GM18507 (cell line): ENCODE measurements around the gene EPAS1.

Experiments used
- DNase-seq: peaks from one replicate; pipeline ENCODE4 v3.0.0; 2011; ENCODE audit warnings: low read depth; ENCODE audit not compliant: insufficient read length; ENCODE audit errors: extremely low spot score
- FAIRE-seq: peaks from 2 replicates; lab custom pipeline; 2011; peaks lifted over from hg19 to GRCh38; lab: Jason Lieb, UNC

EPAS1 gene

DNA sequence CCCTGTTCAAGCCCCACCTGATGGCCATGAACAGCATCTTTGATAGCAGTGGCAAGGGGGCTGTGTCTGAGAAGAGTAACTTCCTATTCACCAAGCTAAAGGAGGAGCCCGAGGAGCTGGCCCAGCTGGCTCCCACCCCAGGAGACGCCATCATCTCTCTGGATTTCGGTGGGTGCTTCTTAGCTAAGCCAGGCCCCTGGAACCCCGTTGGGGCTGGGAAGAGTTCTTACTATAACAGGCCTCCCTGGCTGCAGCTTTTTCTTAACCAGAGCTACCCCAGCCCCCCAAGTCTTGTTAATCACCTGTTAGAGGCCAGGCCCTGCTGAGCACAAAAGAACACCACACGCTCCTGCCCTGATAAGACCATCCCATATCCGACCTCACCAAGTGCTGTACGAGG is 79.4 kb downstream of the EPAS1 start:
- DNase-seq (no peak), FAIRE-seq (no peak)

DNA sequence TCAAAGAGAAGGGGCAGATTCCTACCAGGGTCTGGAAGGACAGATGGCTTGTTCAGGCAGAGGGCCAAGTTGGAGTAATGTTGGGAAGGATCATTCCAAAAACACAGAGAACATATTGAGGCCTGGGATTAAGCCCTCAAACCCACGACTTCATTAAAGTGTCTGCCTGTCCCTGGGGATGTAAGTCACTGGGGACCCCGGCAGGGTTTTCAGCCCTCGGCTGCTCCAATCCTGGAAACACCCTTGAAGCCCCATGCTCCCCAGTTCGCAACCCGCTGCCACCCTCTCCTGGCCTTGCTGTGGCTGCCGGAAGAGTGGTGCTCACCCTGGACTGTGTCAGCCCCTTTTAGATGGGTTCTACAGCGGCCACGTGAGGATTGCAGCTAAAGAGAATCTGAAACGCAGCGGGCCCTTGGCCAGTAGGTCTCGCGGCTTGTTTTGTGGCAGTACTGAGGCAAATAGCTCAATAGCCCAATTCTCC is 79.9 kb downstream of the EPAS1 start:
- no peak for FAIRE-seq
- no peak for DNase-seq

DNA sequence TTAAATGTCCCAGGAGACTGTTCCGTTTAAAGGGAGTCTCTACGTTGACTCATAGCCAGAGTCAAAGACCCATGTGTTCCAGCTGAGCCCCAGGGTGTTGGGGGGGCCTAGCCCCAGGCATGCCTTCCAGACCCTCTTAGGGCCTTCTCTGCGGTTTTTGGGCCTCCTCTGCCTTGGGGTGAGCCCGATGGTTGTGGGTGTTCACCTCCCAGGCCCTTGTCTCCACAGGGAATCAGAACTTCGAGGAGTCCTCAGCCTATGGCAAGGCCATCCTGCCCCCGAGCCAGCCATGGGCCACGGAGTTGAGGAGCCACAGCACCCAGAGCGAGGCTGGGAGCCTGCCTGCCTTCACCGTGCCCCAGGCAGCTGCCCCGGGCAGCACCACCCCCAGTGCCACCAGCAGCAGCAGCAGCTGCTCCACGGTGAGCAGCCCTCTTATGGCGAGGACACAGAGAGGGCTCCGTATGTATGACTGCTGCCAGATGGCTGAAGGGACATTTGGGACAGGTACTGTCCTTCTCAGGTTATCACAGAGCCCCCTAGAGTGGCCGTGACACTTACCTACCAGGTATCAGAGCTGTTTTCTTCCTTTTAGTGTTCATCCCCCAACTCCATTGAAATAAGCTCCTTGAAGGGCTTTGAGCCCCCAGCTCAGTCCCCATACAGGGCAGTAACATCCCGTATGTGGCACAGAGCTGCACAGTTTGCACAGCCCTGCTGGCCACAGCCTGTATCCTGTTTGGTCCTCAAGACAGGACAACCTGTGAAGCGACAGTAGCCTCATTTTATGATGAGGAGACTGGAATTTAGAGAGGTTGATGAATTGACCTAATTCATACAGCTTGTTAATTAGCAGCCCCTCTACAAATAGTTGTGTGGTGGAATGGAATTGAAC is 80.7 kb downstream of the EPAS1 start:
- FAIRE-seq: no peak
- no peak for DNase-seq

DNA sequence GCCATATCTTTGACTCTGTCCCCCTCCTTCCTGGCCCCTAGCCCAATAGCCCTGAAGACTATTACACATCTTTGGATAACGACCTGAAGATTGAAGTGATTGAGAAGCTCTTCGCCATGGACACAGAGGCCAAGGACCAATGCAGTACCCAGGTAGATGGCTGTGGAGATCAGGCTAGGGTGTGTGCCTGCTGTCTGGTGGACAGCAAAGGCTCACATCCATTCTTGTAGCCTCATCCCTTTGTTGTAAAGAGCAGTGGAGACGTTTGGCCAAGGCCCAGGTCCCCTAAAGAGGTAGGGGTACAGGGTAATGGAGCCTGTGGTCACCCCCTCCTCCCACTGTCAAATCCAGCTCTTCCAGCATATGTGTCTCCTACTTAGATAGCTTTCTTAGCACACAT is 81.4 kb downstream of the EPAS1 start:
- FAIRE-seq: no peak
- no peak for DNase-seq

DNA sequence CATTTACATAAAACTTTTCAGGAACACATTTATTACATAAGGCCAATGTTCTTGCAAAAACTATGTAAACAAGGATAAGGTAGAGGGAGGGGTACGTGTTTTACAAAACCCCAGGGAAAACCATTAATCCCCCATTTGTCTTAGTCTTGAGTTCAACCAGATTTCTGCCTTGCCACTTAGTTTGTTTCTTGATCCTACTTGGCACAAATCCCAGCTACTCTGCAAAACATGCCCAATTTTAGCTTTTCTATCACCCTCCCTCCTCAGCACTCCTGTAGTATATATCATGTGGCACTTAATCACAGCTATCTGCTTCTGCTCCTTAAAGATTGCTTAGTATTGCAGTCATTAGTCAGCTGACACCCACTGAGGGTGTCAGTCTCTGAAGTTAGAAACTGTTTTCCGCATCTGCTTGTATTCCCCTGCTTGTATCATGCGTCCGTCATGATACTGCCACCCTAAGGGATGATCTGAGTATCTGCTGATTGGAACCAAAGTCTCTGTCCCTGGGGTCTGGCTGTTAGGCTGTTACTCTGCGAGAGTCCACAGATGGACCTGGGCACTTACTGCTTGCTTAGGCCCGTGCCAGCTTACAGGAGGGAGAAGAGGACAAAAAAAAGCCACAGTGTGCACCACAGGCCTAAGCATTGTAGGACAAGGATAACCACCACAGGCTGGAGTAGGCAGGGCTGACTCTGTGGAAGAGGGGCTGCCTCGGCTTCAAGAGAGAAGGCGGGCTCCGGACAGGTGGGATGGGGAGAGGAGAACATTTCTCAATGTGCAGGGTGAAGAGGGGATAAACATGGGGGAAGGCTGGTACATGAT is 82.2 kb downstream of the EPAS1 start:
- no peak for DNase-seq
- FAIRE-seq: no peak

DNA sequence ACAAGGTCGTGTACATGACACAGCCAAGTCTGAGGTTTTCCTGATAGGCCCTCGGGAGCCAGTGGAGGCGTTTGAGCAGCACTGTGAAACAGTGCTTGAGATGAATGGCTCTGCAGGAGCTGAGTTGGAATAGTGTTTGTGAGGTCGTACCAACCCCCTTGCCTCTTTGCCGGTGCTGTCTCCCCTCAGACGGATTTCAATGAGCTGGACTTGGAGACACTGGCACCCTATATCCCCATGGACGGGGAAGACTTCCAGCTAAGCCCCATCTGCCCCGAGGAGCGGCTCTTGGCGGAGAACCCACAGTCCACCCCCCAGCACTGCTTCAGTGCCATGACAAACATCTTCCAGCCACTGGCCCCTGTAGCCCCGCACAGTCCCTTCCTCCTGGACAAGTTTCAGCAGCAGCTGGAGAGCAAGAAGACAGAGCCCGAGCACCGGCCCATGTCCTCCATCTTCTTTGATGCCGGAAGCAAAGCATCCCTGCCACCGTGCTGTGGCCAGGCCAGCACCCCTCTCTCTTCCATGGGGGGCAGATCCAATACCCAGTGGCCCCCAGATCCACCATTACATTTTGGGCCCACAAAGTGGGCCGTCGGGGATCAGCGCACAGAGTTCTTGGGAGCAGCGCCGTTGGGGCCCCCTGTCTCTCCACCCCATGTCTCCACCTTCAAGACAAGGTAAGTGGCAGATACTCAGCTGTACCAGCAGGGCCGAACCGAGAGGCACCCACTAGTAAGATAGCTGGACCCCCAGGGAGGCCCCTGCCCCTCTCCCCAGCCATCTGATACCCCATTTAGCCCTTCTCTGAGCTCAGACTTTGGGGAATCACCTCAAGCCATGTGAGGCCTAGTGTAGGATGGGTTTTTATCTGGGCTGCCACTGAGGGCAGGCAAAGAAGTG is 83.1 kb downstream of the EPAS1 start:
- FAIRE-seq (no peak), DNase-seq (no peak)

DNA sequence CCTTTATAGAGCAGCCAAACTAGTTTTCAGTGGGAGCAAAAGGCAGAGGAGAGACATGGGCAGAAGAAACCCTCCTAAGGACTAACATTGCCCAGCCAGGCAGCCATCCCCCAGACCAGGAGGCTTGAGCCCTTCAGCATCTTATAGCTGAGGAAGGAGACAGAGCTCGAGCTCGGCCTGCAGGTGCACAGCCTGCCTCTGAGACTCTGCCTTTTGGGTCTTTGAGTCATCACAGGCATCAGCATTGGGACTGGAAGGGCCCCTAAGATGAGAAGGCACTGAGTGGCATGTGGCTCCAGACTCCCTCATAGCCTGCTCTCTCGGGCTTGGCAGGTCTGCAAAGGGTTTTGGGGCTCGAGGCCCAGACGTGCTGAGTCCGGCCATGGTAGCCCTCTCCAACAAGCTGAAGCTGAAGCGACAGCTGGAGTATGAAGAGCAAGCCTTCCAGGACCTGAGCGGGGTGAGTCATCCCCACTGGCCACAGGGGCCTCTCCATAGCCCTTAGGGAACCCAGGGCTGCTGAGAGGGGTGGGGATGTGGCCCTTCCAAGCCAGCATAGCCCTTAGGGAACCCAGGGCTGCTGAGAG is 84.1 kb downstream of the EPAS1 start:
- FAIRE-seq (no peak), DNase-seq (no peak)

DNA sequence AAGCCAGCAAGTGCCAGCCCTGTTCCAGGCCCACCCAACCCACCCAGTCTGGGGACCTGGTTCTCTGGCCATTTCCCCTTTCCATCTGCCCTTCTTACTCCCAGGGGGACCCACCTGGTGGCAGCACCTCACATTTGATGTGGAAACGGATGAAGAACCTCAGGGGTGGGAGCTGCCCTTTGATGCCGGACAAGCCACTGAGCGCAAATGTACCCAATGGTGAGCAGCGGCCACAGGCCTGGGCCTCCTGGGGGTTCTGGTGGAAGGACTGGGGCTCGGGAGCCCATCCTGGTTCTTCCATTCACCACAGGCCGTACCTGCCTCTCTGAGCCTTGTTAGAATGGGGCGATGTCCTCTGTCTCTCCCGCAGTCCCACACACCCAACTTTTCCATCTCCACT is 84.7 kb downstream of the EPAS1 start:
- FAIRE-seq: no peak
- DNase-seq: no peak

DNA sequence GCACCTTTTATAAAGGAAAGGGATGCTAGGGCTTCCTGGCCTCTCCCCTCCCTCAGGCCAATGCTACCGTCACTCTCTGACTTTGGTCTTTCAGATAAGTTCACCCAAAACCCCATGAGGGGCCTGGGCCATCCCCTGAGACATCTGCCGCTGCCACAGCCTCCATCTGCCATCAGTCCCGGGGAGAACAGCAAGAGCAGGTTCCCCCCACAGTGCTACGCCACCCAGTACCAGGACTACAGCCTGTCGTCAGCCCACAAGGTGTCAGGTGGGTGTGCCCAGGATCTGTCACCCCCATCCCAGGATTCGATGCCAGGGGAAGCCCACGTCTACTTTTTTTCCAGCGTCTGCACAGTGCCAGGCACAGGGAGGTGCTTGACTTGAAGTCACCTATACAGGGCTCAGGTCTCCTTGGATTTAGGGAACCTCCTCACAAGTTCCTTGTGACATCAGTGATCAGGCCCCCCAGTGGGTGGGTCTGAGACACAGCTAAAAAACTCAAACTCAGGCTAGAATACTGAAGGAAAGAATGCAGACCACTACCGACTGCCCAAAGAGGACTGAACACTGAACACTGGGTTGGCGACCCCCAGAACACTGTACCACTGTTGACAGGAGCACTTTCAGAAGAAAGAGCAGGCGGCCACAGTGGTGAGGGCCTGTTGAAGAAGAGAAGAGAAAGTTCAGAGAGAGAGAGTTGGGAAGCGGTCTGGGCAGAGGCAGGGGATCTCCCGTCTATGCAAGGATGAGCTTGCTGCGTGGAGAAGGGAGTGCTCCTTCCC is 85.3 kb downstream of the EPAS1 start:
- no peak for FAIRE-seq
- DNase-seq: no peak

DNA sequence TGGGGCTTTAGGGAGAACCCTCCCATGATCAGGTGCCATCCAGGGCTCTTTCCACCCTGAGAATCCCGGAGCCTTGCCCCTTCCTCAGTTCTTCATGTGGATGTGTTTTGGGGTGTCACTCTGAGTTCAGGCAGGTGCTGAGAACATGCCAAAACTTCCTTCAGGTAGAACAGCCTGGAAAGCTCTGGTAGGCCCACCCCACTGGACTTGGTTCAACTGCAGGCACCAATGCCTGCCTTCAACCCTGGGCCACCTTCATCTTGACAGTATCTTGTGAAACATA is 85.8 kb downstream of the EPAS1 start:
- DNase-seq: no peak
- FAIRE-seq: no peak

DNA sequence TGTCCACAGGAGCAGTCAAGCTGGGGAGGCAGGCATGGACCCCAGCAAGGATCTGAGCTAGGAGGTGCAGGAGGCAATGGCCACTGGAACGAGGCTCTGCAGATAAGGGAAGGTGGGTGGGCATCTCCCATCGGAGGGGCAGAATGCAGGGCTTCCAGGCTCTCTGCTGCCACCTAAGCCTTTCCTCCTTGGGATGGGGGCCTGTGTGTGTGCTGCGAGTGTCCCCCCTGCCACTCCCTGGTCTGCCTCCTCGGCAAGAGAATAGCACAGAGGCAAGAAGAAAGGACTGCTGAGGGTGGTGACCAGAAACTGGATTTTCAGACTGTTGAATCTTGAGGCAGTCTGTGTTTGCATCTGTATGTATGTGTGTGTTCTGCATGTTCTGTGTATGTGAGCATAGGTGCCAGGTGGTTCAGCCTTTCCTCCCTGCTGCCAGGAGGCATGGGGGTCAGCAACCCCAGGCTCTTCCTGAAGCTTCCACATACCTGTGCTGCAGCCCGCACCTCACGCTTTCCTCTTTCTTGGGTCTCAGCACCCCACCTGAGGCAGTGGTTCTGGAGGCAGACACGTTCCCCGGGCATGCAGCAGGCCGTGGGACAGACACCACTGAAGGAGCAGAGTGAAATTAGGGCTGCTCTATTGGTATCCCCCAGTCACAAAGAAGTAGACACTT is 86.7 kb downstream of the EPAS1 start:
- FAIRE-seq (no peak), DNase-seq (no peak)

DNA sequence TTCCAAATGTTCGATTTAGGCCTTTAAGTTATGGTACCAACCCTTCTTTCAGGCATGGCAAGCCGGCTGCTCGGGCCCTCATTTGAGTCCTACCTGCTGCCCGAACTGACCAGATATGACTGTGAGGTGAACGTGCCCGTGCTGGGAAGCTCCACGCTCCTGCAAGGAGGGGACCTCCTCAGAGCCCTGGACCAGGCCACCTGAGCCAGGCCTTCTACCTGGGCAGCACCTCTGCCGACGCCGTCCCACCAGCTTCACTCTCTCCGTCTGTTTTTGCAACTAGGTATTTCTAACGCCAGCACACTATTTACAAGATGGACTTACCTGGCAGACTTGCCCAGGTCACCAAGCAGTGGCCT is 87.2 kb downstream of the EPAS1 start:
- FAIRE-seq (no peak), DNase-seq (no peak)

DNA sequence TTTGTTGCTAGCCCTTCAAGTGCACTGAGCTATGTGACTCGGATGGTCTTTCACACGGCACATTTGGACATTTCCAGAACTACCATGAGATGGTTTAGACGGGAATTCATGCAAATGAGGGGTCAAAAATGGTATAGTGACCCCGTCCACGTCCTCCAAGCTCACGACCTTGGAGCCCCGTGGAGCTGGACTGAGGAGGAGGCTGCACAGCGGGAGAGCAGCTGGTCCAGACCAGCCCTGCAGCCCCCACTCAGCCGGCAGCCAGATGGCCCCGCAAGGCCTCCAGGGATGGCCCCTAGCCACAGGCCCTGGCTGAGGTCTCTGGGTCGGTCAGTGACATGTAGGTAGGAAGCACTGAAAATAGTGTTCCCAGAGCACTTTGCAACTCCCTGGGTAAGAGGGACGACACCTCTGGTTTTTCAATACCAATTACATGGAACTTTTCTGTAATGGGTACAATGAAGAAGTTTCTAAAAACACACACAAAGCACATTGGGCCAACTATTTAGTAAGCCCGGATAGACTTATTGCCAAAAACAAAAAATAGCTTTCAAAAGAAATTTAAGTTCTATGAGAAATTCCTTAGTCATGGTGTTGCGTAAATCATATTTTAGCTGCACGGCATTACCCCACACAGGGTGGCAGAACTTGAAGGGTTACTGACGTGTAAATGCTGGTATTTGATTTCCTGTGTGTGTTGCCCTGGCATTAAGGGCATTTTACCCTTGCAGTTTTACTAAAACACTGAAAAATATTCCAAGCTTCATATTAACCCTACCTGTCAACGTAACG is 88.8 kb downstream of the EPAS1 start:
- no peak for DNase-seq

DNA sequence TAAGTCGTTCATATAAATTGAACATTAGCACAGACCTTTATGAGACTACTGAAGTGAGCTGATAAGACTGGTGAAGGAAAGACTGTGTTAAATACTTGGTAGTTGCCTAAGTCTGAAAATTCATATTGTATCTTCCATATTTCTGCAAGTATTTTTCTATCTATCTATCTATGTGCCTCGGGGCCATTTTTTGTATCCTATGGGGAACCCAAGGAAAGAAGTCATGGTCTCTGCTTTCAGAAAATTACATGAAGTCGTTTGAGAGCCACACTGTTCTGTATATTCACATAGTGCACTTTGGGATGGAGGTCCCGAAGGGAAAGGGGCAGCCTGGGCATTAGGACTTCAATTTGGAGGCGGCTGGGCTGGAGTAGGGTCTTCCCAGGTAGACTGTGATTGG is 89.6 kb downstream of the EPAS1 start:
- FAIRE-seq (no peak), DNase-seq (no peak)

More for the DNA sequence above, 88.8 kb downstream of the EPAS1 start:
- FAIRE-seq: no peak

DNA sequence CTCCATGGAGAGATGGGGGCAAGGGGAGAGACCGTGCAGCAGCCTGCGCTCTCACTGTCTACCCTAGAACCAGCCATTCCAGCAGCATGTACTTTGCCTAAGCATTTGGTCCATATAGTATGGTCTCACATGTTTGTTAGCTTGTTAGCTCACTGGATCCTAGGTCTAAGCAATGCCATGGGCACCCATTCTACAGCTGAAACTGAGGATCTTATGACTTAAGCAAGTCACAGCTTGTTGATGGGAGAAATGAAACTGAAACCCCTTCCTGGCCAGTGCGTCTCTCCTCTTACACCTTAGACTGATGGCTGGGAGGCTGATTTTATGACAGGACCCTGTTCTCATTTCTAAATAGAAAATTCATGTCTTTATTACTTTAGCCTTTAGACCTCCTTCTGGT is 90.1 kb downstream of the EPAS1 start:
- no peak for DNase-seq
- FAIRE-seq: no peak

DNA sequence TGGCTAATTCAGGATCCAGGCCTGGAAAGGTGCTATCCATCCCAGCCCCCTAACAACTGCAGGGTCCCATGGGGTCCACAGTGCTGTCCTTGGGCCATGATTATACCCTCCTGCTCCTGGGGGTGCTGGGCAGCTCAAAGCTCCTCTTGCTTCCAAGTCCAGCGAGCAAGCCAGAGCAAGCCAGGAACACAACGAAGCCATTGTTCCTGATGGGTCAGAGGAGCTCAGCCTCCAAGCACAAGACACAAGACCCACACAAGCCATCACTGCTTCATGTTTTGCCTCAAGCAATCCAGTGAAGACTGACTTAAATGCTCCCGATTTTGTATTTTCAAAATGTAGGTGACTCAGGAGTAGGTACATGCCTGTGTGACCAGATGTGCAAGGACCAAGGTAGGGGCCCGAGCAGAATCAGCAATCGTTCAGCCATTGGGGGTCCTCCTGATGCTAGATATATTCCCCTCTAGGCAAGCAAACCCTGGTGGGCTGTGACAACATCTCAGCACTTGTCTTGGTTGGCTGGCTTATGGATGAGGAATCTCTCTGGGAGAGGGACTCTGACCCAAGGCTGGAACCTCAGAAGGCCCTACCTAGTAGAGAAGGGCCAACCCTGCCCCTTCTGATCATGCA is 90.8 kb downstream of the EPAS1 start:
- DNase-seq (no peak), FAIRE-seq (no peak)

DNA sequence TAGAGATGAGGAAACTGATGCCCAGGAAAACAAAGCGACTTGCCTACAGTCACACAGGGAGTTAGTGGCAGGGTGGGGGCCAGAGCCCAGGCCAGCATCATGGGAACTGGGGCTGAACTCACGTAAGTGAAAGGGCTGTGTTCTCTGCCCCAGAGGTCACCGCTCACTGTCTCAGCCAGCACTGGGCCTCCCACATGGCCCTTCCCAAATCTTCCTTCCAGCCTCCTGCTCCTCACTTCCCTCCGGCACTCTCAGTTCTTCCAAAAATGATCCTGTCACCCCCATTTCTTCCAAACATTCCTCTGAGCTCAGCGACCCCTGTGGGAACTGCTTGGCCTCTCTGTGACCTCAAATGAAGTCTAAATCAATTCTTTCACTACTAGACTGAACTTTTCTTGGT is 91.7 kb downstream of the EPAS1 start:
- DNase-seq (no peak), FAIRE-seq (no peak)
